Measurements from ENCODE around the gene ALDH1L2.
"Not testable (repeated sequence)": the region's sequence is repeated elsewhere in the genome, so short reads cannot be mapped to it uniquely, and the experiment has no call there.

The ALDH1L2 gene

GRCh38 chr12:105084251-105085250 lies at the start of gene ALDH1L2:
ALDH1L2 (minus strand) TSS chr12:105084458; CDS start chr12:105084436, 22 bp downstream.
- in situ Hi-C loops (cut with HindIII; ENCODE audit: low sequenced_read_pairs) = no loop called here

GRCh38 chr12:105120551-105120950 lies 36.3 kb upstream of the ALDH1L2 start:
- in situ Hi-C loops (cut with HindIII; ENCODE audit: low sequenced_read_pairs) = no loop called here

GRCh38 chr12:105116969-105117368 lies 32.7 kb upstream of the ALDH1L2 start:
- in situ Hi-C loops (cut with HindIII; ENCODE audit: low sequenced_read_pairs) = no loop called here

GRCh38 chr12:105113094-105113493 lies 28.8 kb upstream of the ALDH1L2 start:
- in situ Hi-C loops (cut with HindIII; ENCODE audit: low sequenced_read_pairs) = no loop called here

GRCh38 chr12:105110851-105111250 lies 26.6 kb upstream of the ALDH1L2 start:
- in situ Hi-C loops (cut with HindIII; ENCODE audit: low sequenced_read_pairs) = no loop called here

GRCh38 chr12:105109465-105110212 lies 25.4 kb upstream of the ALDH1L2 start:
- in situ Hi-C loops (cut with HindIII; ENCODE audit: low sequenced_read_pairs) = no loop called here

- in situ Hi-C loops (cut with HindIII; ENCODE audit: low sequenced_read_pairs) = no loop called here
These were observed 23.5 kb upstream of the ALDH1L2 start, which contains the start of gene WASHC4 for GRCh38 chr12:105107494-105108371. WASHC4 (plus strand) TSS chr12:105107731; CDS start chr12:105107801, 70 bp downstream.

GRCh38 chr12:105107171-105107493 lies 22.9 kb upstream of the ALDH1L2 start:
- in situ Hi-C loops (cut with HindIII; ENCODE audit: low sequenced_read_pairs) = no loop called here

GRCh38 chr12:105106621-105107020 lies 22.4 kb upstream of the ALDH1L2 start:
- in situ Hi-C loops (cut with HindIII; ENCODE audit: low sequenced_read_pairs) = no loop called here

- in situ Hi-C loops (cut with HindIII; ENCODE audit: low sequenced_read_pairs) = no loop called here
These were observed 20.5 kb upstream of the ALDH1L2 start for GRCh38 chr12:105104762-105105161.

- in situ Hi-C loops (cut with HindIII; ENCODE audit: low sequenced_read_pairs) = no loop called here
These were observed 18.4 kb upstream of the ALDH1L2 start for GRCh38 chr12:105102673-105103072.

GRCh38 chr12:105100998-105101397 lies 16.7 kb upstream of the ALDH1L2 start:
- in situ Hi-C loops (cut with HindIII; ENCODE audit: low sequenced_read_pairs) = no loop called here

- in situ Hi-C loops (cut with HindIII; ENCODE audit: low sequenced_read_pairs) = no loop called here
These were observed 16.1 kb upstream of the ALDH1L2 start for GRCh38 chr12:105100207-105100985.

GRCh38 chr12:105099356-105099755 lies 15.1 kb upstream of the ALDH1L2 start:
- in situ Hi-C loops (cut with HindIII; ENCODE audit: low sequenced_read_pairs) = no loop called here

- in situ Hi-C loops (cut with HindIII; ENCODE audit: low sequenced_read_pairs) = not testable (repeated sequence)
These were observed 11.1 kb upstream of the ALDH1L2 start for GRCh38 chr12:105095338-105095737.

GRCh38 chr12:105092336-105092735 lies 8.1 kb upstream of the ALDH1L2 start:
- in situ Hi-C loops (cut with HindIII; ENCODE audit: low sequenced_read_pairs) = no loop called here

GRCh38 chr12:105091476-105092206 lies 7.4 kb upstream of the ALDH1L2 start:
- in situ Hi-C loops (cut with HindIII; ENCODE audit: low sequenced_read_pairs) = no loop called here

- in situ Hi-C loops (cut with HindIII; ENCODE audit: low sequenced_read_pairs) = no loop called here
These were observed 6.1 kb upstream of the ALDH1L2 start for GRCh38 chr12:105090361-105090760.

GRCh38 chr12:105089817-105090216 lies 5.6 kb upstream of the ALDH1L2 start:
- in situ Hi-C loops (cut with HindIII; ENCODE audit: low sequenced_read_pairs) = no loop called here

Measured in endothelial cell of hepatic sinusoid (primary cell).